Activated T-cell treated with anti-CD3 and anti-CD28 coated beads, Interleukin-2, amount 50 U/mL, for 48 hours (primary cell): Measurements from ENCODE around the gene HIBCH.
"Not testable (repeated sequence)": the region's sequence is repeated elsewhere in the genome, so short reads cannot be mapped to it uniquely, and the experiment has no call there.

Source experiments
- DNase-seq, 2 experiments: peaks; one replicate each; pipeline ENCODE4 v3.0.0-alpha.2; 2020

The HIBCH gene

DNA sequence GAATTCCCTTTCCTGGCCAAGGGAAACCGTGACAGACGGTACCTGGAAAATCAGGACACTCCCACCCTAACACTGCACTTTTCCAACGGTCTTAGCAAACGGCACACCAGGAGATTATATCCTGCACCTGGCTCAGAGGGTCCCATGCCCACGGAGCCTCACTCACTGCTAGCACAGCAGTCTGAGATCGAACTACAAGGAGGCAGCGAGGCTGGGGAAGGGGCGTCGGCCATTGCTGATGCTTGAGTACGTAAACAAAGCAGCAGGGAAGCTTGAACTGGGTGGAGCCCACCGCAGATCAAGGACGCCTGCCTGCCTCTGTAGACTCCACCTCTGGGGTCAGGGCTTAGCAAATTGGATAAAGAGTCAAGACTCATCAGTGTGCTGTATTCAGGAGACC is 95.6 kb downstream of the HIBCH start:
- DNase-seq: not testable (repeated sequence)

DNA sequence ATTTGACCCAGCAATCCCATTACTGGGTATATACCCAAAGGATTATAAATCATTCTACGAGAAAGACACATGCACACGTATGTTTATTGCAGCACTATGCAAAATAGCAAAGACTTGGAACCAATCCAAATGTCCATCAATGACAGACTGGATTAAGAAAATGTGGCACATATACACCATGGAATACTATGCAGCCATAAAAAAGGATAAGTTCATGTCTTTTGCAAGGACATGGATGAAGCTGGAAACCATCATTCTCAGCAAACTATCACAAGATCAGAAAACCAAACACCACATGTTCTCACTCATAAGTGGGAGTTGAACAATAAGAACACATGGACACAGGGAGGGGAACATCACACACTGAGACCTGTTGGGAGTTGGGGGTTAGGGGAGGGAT is 96.9 kb downstream of the HIBCH start:
- DNase-seq: not testable (repeated sequence)

DNA sequence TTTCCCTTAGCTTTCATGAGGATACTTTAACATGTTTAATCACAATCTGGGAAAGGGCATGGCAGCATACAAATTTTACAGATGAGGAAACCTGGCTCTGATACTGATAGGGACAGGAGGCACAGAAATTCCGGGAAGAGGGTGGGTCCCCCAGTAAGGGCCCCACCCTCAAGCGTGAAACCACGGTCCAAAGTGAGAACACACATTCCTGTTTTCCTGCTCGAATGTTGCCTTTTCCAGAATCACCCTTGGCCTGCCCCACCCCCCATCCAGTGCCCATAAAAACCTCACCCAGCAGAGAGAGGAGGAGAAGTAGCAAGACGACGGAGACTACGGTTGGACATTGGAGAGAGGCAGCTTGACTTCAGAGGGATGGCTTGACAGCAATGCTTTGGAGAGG is 98.2 kb downstream of the HIBCH start:
- no peak for DNase-seq

DNA sequence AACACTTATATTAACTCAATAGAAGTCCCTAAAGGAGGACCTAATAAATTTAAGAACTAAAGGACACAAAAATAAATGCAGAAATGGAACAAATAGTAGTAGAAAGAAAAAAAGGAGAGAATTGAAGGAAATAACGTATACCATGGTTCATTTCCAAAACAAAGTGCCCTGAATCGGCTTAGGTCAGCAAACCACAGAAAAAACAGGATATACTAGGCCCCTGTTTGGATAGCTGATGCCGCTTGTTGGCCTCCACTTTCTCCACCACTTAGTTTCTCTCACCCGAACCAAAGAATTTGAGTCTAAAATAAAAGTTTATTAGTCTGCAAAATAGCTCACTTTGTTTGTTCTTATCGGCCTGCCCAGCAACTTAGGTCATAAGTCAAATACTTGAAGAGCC is 100.4 kb downstream of the HIBCH start:
- no peak for DNase-seq

DNA sequence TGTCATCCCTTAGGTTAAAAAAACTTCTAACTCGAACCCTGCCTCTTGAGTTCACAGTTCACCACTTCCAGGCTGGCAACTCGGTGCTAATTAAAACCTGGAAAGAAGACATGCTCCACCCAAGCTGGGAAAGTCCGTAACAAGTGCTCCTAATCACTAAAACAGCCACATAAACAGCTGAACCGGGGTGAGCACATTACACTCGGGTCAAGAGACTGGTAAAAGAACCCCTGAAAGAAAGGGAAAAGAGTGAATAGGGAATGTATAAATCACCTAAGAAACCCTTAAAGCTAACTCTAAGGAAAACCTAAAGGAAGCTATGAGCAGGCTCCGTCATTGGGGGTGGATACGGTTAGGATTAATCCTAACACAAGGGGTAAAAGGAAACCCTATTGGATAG is 102.0 kb downstream of the HIBCH start:
- DNase-seq: no peak

DNA sequence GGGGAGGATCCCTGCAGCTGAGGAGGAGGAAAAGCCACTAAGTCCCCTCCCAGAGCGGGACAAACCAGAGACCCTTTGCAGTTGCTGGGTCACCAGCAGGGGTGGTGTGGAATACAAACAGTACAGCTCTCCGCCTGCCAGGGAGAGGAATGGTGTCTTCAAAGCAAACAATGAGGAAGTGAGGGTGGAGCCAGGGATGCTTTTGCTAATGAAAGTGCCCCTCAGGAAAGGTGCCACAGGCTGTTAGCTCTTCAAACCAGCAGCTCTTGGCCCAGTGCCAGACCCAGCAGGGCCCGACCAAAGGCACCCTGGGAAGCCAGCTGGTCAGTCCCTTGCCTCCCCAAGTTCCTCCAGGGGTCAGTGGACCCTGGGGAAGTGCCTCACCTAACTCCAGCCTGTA is 102.8 kb downstream of the HIBCH start:
- no peak for DNase-seq

DNA sequence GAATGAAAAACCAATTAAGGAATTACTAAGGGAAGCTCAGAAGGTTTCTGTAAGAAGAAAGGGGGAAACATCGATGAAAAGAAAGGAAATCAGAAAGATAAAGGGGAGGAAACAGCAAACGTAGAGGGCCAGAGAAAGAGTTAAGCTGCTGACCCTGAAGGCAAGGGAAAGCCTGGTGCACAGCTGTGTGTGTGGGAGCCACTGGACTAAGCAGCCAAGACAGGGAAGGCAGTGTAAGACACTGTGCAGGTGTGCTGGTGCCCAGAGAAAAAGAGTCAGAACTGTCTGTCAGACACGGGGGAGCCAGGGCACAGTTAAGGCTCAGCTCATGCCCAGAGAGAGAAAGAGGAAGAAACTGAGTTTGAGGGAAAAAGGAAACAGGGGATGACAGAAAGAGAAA is 104.0 kb downstream of the HIBCH start:
- no peak for DNase-seq

DNA sequence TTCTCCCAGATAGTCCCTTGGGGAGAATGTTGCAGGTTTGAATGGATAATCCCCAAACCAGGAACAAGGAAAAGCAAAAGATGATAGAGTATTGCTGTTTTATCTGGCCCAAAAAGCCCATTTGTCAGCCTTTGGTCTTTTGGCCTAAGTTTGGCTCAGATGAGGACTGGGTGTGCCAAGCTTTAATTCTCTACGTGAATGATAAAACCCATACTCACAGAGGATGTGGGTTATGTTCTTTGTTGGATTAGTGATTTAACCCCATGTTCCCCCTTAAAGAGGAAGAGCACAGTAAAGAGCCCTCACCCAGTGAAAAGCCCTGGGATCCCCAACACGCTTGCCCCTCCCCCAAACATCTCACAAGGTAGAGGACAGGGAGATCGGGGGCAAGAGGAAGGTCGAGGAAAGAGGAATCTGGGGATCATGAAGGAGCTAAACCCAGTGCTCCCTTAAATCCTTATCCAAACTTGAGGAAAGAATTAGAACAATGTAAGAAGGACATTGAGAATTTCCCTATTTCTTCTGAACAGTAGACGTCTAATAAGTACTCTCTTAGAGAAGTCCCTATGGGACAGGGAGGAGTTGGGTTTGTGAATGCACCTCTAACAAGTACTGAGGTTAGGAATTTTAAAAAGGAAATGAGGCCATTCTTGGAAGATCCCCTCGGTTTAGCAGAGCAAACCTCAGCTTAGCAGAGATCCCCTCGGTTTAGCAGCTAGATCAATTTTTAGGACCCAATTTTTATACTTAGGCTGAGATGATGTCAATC is 105.0 kb downstream of the HIBCH start:
- DNase-seq: no peak

DNA sequence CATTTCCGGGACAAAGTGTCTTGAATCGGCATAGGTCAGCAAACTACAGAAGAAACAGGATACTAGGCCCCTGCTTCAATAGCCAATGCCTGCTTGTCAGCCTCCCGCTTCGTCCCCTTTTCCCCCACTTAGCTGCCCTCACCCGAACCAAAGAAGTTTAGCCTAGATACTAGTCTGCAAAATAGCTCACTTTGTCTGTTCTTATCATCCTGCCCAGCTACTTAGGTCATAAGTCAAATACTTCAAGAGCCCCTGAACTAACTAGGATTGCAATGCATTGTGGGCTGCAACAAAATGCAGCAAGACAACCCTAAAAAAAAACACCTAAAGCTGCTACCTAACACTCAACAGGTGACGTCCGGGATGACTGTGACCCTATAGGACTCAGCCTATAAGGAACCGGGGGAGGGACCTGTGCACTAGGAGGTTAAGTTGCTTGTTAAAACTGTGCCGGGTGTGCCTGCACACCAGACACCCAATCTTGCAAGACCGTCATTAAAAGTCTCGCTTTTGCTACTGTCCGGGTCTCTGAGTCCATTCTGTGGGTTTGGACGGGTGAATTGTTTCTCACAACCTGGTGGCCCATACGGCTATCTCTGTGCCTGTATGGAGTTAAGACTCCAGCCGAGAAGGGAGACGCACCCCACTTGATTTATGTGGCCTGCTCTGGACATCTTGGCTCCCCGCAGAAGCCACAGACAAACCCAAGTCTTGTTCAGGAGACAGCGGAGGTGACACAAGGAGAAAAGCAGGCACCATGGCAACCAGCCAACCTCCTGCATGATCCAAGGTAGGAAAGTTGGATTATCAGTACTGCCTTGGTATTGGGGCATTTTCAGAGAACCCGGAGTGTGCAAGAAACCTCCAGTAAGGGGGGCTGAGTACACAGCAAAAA is 105.9 kb downstream of the HIBCH start:
- no peak for DNase-seq

DNA sequence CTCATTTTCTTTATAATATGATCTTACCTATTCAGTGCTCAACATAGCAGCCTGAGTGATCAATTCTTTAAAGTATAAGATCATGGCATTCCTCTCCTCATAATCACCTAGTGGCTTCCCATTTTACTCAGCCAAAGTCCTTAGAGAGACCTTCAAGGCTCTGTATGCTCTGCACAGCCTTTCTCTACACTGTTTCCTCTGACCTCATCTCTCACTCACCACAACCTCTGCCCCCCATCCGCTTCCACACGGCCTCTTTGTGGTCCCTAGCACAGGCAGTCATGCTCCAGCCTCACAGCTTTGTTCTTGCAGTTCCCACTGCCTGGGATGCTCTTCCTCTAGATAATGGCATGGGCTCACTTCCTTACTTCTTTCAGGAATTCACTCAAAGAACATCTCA is 109.2 kb downstream of the HIBCH start:
- DNase-seq: no peak

DNA sequence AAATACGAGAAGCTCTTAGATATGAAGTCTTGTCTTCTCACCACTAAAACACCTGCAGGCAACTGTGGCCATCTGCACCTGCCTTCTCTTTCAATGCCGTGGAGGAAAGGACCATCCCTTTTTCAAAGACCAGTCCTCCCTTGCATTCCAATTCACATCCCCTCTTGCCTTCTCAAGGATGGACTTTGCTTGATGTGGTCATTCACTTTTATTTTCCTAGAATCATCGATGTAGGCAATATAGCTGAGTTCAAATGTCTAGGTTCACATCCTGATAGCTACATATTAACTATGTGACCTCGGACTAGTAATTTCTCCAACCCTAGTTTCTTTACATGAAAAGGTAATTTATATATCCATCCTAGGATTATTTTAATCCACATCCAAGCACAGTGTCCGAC is 110.1 kb downstream of the HIBCH start:
- no peak for DNase-seq

DNA sequence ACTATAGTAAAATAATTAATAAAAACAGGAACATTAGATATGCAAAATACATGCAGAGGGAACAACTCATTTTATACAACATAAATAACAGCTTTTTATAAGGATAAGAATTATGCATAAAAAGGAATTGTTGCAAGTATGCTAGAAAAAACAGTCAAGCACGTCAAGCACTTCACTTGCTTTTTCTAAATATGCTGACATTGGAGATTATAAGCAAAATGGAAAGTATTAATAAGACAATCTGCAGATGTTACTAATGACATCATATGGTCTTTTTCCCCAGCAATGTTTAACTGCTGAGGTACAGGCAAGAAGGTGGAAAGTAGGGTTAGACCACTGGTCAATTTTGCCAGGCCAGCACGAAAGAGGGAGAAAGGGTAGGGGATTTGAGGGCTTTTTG is 111.7 kb downstream of the HIBCH start:
- DNase-seq: no peak

DNA sequence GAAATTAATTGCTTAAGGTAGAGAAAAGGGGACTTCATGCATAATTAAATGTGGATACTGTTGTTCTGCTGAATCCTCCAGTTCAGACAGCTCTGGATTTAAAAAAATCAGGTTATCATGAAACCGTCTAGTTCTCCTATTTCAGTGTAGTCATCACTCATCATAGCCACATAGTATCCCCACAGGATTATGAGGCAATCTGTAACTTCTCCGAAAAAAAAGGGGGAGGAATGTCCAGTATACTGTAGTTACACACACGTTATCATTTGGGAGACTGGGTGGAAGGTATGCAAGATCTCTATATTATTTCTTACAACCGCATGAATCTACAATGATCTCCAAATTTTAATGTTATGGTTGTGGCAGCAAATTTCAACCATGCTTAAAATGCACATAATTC is 114.0 kb downstream of the HIBCH start:
- DNase-seq: no peak

DNA sequence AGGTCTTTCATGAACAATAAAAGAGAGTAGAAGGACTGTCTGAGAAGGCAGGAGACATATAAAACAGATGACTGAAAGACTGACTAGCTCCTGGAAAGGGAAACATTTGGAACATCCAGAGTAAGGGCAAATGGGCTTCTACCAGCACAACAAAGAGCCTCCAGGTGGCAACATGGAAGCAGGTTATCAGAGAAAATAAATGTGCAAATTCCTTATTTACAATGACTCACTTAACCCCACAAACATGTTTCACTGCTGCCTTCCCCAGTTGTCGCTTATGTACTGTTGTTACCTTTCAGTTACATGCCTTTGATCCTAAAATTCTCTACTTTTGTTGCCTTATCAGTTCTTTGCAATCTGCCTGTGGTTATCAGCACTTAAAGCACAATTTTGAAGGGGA is 117.0 kb downstream of the HIBCH start:
- DNase-seq: no peak

DNA sequence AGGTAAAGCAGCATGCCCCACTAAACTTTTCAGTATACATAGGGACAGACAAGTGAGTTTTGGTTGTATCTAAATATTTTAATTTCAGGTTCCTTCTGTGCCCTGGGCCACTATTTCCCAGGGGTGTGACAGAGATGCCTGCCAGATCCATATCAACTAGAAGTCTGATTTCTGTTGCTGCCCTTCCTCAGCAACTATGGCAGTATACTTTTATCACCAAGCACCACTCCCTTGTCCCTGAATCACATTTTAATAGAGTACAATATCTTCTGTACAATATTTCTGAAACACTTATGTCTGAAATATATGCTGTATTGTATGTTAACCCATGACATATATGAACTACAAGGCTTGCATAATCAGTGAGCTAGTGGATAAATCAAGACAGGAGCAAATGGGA is 117.6 kb downstream of the HIBCH start:
- DNase-seq: no peak

DNA sequence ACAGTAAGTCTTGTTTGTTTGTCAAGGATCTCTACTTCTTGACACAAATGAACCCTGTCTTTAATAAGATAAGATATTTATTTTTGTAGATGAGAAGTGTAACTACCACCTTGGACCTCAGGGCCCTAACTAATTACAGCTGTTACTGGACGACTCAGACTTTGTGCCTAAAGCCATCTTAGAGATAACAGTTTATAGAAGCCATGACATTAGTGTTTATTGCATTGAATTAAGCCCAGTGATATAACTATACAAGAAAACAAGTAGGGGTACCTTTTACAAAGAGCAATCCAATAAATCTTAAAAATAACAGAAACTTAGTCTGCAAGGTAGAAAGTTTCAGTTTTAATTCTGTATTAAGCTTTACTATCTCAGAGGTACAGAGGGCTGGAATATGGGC is 119.0 kb downstream of the HIBCH start:
- DNase-seq: no peak

DNA sequence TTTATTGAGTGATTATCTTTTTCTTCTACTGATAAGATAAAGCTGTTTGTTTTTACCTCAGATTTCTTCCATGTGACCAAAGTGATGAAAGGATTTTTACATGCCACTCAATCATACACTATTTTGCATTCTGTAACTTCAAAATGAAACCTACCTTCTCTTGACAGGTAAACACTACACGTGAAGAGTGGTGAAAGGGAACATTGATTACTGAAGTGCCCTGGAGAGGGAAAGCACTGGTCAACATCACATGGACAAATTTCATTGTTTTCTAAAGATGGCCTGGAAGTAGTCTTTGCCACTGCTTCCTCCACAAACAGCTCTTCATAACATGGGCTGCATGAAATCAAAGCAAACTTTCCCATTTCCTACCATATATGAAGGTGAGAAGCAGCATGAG is 120.1 kb downstream of the HIBCH start:
- no peak for DNase-seq

DNA sequence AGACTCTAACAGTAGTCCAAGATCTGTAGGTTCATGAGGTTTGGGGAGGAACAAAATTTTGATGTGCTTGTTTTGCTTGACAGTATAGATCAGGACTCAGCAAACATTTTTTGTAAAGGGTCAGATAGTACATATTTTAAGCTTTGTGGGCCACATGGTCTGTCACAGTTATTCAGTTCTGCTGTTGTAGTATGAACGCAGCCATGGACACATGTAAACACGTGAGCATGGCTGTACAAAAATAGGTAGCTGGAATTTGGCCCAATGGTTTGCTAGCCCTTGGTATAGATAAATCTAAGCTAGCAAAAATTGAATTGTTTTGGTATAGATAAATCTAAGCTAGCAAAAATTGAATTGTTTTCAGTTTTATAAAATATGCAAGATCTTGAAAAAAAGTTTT is 120.5 kb downstream of the HIBCH start:
- DNase-seq: no peak

DNA sequence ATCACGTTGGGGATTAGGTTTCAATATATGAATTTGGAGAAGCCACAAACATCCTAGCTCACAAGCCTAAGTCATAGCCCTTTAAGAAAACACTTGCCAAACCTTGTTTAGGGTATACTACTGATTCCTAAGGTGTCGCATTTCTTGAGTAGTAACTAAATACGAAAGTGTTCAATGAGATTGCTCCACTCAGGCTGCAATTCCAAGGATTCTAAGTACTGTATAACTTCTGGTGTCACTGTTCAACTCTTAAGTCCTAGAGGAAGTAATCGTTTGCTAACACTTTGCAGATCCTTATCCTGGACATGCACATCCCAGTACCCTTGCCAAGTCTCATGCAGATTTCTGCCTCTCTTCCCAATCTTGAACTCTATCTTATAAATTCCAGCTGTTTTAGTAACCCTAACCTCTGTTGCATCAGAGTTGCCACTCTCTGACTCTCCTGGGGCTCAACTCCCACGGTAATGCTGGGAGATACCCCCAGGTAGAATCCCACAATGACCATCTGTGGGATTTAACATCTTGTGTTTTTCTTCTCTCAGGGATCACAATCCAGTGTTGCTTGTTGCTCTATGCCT is 122.4 kb downstream of the HIBCH start:
- DNase-seq: no peak

DNA sequence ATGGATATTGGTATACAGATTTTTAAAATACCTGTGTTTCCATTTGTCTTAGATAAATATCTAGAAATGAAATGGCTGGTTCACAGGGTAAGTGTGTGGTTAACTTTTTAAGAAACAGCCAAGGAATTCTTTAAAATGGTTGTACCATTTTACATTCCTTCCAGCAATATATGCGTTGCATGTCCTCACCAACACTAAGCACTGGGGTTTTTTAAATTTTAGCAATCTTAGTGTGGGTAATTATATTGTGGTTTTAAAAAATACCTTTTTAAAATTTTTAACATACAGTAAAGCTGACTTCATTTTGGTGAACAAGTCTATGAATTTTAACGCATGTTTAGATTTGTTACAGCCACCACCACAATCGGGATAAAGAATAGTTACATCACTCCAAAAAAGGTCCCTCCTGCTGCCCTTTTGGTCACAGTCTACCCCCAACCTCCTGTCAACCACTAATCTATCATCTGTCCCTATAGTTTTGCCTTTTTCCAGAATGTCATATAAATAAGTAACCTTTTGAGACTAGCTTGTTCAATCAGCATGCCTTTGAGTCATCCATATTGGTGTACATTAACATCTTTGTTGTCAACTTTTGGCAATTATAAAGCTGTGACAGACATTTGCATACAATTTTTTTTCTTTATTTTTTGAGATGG is 129.0 kb downstream of the HIBCH start:
- DNase-seq: no peak

DNA sequence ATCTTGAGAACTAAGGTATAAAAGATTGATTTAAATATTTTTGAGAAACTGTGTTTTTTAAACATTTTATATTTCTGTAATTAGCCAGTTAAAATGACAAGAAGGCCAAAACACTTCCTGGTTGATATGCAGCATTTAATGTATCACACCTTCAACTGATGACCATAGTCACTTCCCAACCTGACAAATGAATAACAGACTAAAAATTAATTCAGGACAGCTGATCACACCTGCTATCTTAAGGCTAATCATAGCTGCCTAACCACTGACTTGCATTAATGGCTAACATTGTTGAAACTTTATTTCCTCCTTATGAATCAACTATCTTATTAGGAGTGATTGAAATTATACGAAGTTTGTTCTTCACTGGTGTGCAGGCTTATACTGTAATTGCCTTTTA is 131.3 kb downstream of the HIBCH start:
- DNase-seq: no peak

DNA sequence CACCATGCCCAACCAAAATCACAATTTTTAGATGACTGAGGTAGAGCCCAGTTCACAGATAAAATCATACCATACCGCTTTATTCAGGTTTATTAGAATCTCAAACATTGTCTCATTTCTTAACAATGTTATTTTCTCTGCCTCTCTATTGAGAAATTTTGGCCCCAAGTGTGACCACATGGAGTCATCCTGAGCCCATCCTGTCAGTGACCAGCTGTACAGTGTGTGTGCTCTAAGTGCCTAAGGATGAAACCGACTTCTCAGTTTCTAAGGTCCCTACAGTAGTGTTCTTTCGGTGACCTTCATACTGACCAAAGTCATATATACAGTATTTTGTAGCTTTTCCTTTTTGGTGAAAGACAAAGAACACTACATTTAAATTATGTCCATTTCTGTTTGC is 133.4 kb downstream of the HIBCH start:
- DNase-seq: no peak

DNA sequence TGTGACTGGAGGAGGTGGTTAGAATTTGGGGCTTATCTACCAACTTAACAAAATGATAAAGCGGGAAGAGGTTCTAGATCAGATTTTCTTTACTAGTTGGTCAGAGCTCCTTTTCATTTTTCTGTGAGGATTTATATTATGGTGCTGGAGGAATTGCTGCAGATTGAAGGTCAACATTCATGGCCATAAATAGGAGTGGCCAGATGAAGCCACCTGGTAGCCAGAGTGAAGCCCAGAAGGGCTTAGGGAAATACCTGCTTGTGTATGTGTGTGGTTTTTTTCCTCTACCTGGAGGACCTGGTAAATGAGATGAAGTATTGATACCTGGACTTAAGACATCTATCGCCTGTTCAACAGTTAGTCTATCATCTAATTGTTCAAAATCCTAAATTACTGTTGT is 134.2 kb downstream of the HIBCH start:
- no peak for DNase-seq

DNA sequence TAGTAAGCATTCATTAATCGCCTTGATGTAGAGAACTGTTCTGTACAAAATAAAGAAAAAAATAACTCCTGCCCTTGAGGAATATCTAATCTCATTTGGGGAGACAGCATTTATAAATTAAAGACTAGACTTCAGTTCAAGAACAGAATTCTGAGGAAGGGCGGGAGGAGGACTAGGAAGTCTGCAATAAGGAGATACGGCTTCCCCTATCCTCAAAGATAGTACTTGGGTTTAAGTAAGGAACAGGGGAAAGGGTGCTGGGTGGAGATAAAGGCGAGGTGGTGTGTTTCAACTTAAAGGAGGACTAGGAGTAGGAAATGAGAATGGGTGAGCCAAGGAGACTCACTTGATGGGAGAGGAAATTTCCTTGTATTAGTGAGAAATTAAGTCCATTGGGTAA is 135.2 kb downstream of the HIBCH start:
- DNase-seq: no peak
